HepG2 (cell line): ENCODE measurements around the gene ZNF277. TPM values are rescaled to one million over a fixed set of nuclear protein-coding genes. Genes with fewer than 3 reads are reported as not detected.
A peak's percentile ranks its signal among the peaks of the same experiment; 100 is the strongest.

Source experiments
- CCAR2 ChIP-seq: fragments of 200-400 bp; formaldehyde crosslinking; optimal IDR thresholded peaks from 2 replicates; pipeline ENCODE3; 2018; ENCODE audit warnings: low read depth, mild to moderate bottlenecking, low read length, moderate library complexity
- GRHL1 ChIP-seq: sonication (generic); formaldehyde crosslinking; conservative IDR thresholded peaks from 2 replicates; pipeline ENCODE4 v1.8.0; 2022; ENCODE audit warnings: missing genetic modification reagents
- HDAC2 ChIP-seq: sonication (generic); formaldehyde crosslinking; IDR thresholded peaks from 2 replicates; pipeline ENCODE4 v1.4.0; 2020; ENCODE audit warnings: missing genetic modification reagents
- SNAPC2 ChIP-seq: sonication (generic); formaldehyde crosslinking; IDR thresholded peaks from 2 replicates; pipeline ENCODE4 v1.8.1; 2022; ENCODE audit warnings: mild to moderate bottlenecking, missing genetic modification reagents
- ZMYM4 ChIP-seq: sonication (generic); formaldehyde crosslinking; IDR thresholded peaks from 2 replicates; pipeline ENCODE4 v1.8.1; 2023; ENCODE audit warnings: mild to moderate bottlenecking, missing genetic modification reagents
- ZNF281 ChIP-seq: sonication (generic); formaldehyde crosslinking; IDR thresholded peaks from 2 replicates; pipeline ENCODE4 v1.4.0; 2020; ENCODE audit warnings: missing genetic modification reagents, borderline replicate concordance
- ZNF331 ChIP-seq: sonication (generic); formaldehyde crosslinking; IDR thresholded peaks from 2 replicates; pipeline ENCODE4 v1.4.0; 2020; ENCODE audit warnings: missing genetic modification reagents
- ZNF687 ChIP-seq: sonication (generic); formaldehyde crosslinking; IDR thresholded peaks from 2 replicates; pipeline ENCODE4 v1.5.1; 2020; ENCODE audit warnings: mild to moderate bottlenecking, missing genetic modification reagents, moderate library complexity
- polyA plus RNA-seq, 8 experiments: library from polyadenylated mRNA; depleted of rRNA in 3 of 8; stranded (reverse) in 7 of 8; unstranded in 1 of 8; fragments of >200 nt; fragmentation: Illumina TruSeq in 4 of 8; extraction: Trizol in 4 of 8; gene quantifications; 2 replicates each; pipeline versions ENCODE4 v1.2.1 to v1.2.3, GENCODE V29; 2011 to 2016; ENCODE audit warnings: low read depth in 4 of 8, missing spikeins in 1 of 8, mixed read lengths in 1 of 8; ENCODE audit not compliant: insufficient read depth in 1 of 8
- total RNA-seq, 5 experiments: library from RNA; depleted of rRNA; stranded (reverse); fragments of >200 nt; fragmentation: Illumina TruSeq; extraction: Trizol; gene quantifications; 2 replicates each; pipeline ENCODE4 v1.2.3, GENCODE V29; 2016; ENCODE audit warnings: low read depth in 1 of 5
- TF ChIP-seq, protein P1 (sequence below): sonication (generic); formaldehyde crosslinking; IDR thresholded peaks from 2 replicates; pipeline ENCODE4 v1.4.0; 2020; ENCODE audit warnings: low read depth, missing genetic modification reagents
- TF ChIP-seq, protein P2 (sequence below): IDR thresholded peaks from 2 replicates; pipeline ENCODE4 v1.6.1; 2016; ENCODE audit warnings: mild to moderate bottlenecking
- TF ChIP-seq, protein P3 (sequence below): IDR thresholded peaks from 2 replicates; pipeline ENCODE4 v1.6.1; 2012; ENCODE audit warnings: inconsistent platforms
- TF ChIP-seq, protein P4 (sequence below), 2 experiments: fragments of 450-650 bp in 1 of 2; sonication (generic) in 1 of 2; formaldehyde crosslinking; IDR thresholded peaks; 2 replicates each; pipeline versions ENCODE4 v1.5.0 to v1.8.0; 2020 to 2022; ENCODE audit warnings: mild to moderate bottlenecking in 1 of 2, missing genetic modification reagents in 1 of 2

Gene ZNF277
- total and polyA plus RNA-seq, 2 of the 13 experiments (the other 11 are each of a cell fraction or from before 2014, with no cell fraction given): 29.1 to 30.1 TPM

DNA sequence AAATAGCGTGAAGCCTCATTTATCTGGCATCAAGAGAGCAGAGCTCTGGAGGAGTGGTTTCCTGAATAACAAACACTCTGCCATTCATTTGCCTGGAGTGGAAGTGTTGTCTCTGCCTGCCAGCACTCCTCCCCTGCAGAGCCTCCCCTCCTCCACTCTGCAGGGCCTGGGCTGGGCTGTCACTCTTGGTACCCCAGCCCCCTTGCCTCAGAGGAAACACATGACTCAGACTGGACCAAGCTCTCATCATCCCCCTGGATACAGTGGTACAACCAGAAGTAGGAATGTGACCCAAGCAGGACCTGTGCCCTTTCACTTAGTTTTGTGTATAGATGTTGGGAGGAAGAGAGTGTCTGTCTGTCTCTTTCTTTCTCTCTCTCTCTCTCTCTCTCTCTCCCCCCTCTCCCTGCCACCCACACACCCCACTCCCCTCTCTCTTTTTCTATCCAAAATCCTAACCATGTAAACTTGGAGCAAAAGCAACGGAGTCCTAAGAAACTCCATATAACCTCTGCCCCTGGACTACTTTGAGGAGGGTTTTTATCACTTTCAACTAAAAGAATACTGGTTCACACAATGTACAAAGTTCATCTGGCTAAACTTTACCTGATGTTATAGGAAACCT lies 44.2 kb upstream of the ZNF277 start (continued):
- TF ChIP-seq SNAPC2: no peak
- TF ChIP-seq, protein P1, sequence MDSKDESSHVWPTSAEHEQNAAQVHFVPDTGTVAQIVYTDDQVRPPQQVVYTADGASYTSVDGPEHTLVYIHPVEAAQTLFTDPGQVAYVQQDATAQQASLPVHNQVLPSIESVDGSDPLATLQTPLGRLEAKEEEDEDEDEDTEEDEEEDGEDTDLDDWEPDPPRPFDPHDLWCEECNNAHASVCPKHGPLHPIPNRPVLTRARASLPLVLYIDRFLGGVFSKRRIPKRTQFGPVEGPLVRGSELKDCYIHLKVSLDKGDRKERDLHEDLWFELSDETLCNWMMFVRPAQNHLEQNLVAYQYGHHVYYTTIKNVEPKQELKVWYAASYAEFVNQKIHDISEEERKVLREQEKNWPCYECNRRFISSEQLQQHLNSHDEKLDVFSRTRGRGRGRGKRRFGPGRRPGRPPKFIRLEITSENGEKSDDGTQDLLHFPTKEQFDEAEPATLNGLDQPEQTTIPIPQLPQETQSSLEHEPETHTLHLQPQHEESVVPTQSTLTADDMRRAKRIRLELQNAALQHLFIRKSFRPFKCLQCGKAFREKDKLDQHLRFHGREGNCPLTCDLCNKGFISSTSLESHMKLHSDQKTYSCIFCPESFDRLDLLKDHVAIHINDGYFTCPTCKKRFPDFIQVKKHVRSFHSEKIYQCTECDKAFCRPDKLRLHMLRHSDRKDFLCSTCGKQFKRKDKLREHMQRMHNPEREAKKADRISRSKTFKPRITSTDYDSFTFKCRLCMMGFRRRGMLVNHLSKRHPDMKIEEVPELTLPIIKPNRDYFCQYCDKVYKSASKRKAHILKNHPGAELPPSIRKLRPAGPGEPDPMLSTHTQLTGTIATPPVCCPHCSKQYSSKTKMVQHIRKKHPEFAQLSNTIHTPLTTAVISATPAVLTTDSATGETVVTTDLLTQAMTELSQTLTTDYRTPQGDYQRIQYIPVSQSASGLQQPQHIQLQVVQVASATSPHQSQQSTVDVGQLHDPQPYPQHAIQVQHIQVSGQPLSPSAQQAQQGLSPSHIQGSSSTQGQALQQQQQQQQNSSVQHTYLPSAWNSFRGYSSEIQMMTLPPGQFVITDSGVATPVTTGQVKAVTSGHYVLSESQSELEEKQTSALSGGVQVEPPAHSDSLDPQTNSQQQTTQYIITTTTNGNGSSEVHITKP: peak; percentile 98
- peak; percentile 65 for TF ChIP-seq ZMYM4
- TF ChIP-seq ZNF331 (CRISPR knock-in tag): peak; percentile 77
- TF ChIP-seq, protein P2, sequence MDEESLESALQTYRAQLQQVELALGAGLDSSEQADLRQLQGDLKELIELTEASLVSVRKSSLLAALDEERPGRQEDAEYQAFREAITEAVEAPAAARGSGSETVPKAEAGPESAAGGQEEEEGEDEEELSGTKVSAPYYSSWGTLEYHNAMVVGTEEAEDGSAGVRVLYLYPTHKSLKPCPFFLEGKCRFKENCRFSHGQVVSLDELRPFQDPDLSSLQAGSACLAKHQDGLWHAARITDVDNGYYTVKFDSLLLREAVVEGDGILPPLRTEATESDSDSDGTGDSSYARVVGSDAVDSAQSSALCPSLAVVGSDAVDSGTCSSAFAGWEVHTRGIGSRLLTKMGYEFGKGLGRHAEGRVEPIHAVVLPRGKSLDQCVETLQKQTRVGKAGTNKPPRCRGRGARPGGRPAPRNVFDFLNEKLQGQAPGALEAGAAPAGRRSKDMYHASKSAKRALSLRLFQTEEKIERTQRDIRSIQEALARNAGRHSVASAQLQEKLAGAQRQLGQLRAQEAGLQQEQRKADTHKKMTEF: peak; percentile 25; the same call in 1 of the 2 replicates
- peak; percentile 53 for TF ChIP-seq ZNF687 (CRISPR knock-in tag)
- TF ChIP-seq, protein P3, sequence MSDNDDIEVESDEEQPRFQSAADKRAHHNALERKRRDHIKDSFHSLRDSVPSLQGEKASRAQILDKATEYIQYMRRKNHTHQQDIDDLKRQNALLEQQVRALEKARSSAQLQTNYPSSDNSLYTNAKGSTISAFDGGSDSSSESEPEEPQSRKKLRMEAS: peak; percentile 37; the same call in 1 of the 2 replicates
- TF ChIP-seq GRHL1 (CRISPR knock-in tag): no peak
- TF ChIP-seq CCAR2: no peak
- peak; percentile 82 for TF ChIP-seq ZNF281
- TF ChIP-seq, protein P4, sequence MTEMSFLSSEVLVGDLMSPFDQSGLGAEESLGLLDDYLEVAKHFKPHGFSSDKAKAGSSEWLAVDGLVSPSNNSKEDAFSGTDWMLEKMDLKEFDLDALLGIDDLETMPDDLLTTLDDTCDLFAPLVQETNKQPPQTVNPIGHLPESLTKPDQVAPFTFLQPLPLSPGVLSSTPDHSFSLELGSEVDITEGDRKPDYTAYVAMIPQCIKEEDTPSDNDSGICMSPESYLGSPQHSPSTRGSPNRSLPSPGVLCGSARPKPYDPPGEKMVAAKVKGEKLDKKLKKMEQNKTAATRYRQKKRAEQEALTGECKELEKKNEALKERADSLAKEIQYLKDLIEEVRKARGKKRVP (CRISPR knock-in tag; IDR thresholded peaks at IDR 0.05): peak in 1 of 2 experiments; percentile 57; a peak in 1 of 4 replicates
- TF ChIP-seq HDAC2 (CRISPR knock-in tag): peak; percentile 66; the same call in 1 of the 2 replicates
